A673 (cell line): Measurements from ENCODE around the gene REP15.
A peak's percentile ranks its signal among the peaks of the same experiment; 100 is the strongest.

ENCODE experiments used
- CTCF ChIP-seq: fragments of 300-800, 200-600 bp; sonication (generic); conservative IDR thresholded peaks from 2 replicates; pipeline ENCODE4 v1.5.1; 2017; ENCODE audit warnings: low read depth, mild to moderate bottlenecking, antibody characterized with exemption, low read length, moderate library complexity, mixed read lengths
- EZH2 ChIP-seq: fragments of 200-600 bp; sonication (generic); IDR thresholded peaks from 2 replicates; pipeline ENCODE4 v1.6.1; 2017; ENCODE audit warnings: borderline replicate concordance, low read depth, mild to moderate bottlenecking, mixed read lengths, antibody characterized with exemption, low read length; ENCODE audit not compliant: poor library complexity, severe bottlenecking

- TF ChIP-seq EZH2 (no peak), CTCF (0 out of 2 replicates have a peak, but pooled peaks have one; percentile 17)
Measured at GRCh38 chr12:27732281-27732680, 36.0 kb downstream of the REP15 start.
